Activated naive CD4-positive, alpha-beta T cell treated with anti-CD3 and anti-CD28 coated beads, Interleukin-2, amount 10 ng/mL, durations not matched to agents 7 days and 5 days (primary cell): ENCODE data around the gene POLR2L.

Source experiments
- CTCF ChIA-PET: fragments of 350-600 bp; sonication (Branson Sonifier 250); formaldehyde crosslinking; loops from one replicate; lab custom pipeline; 2021; ENCODE audit warnings: antibody characterized with exemption; lab: Charles Lee
- DNase-seq: peaks from one replicate; pipeline ENCODE4 v3.0.0-alpha.2; 2020
- H3K27ac Mint-ChIP-seq: one replicate; pipeline ENCODE4 v1.8.0; 2021; ENCODE audit warnings: mild to moderate bottlenecking, moderate library complexity, mixed read lengths
- H3K27me3 Mint-ChIP-seq: one replicate; pipeline ENCODE4 v1.8.0; 2021; ENCODE audit warnings: mild to moderate bottlenecking, mixed read lengths
- H3K36me3 Mint-ChIP-seq: one replicate; pipeline ENCODE4 v1.8.0; 2021; ENCODE audit warnings: mixed read lengths
- H3K4me1 Mint-ChIP-seq: one replicate; pipeline ENCODE4 v1.8.0; 2021; ENCODE audit warnings: mixed read lengths
- H3K4me3 Mint-ChIP-seq: one replicate; pipeline ENCODE4 v1.8.0; 2021; ENCODE audit warnings: mild to moderate bottlenecking, moderate library complexity, mixed read lengths
- H3K9me3 Mint-ChIP-seq: one replicate; pipeline ENCODE4 v1.8.0; 2021; ENCODE audit warnings: mixed read lengths

Gene POLR2L

DNA sequence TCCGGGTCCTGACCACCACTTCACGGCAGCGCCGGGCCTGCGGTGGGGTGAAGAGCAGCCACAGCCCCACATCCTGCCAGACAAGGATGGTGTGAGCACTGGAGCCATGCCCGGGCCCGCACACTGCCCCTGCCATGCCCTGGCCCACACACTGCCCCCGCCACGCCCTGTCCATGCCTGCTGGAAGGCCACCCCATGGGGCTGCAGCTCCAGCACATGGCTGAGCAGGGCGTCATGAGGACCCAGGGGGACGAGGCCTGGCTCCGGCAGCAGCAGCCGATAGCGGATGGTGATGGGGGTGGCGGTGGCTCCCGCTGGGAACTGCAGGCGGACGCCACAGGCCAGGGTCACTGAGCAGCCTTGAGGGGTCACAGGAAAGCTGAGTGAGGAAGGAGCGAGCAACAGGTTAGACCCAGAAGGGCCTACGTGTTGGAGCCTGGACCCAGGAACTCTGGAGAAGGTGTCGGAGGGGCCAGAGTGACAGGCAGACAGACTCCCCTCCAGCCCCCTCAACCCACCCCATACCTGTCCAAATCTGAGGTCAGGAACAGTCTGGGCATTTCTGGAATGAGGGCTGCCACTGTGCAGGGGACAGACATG is 40.2 kb downstream of the POLR2L start:
- Mint-ChIP-seq H3K27ac (no peak overlapping the region), H3K27me3 (no peaks in the 10 kb centered on the region), H3K9me3 (no peaks in the 10 kb centered on the region), H3K4me3 (peak overlapping the region; percentile 12), H3K36me3 (peaks cover 6% of the 10 kb centered on the region), H3K4me1 (peaks cover 29% of the 10 kb centered on the region)
- DNase-seq: no peak
- CTCF ChIA-PET: no interaction called here

- no peaks in the 10 kb centered on the region for H3K9me3 Mint-ChIP-seq
- peaks cover 6% of the 10 kb centered on the region for H3K36me3 Mint-ChIP-seq
- H3K27ac Mint-ChIP-seq: no peak overlapping the region
- peaks cover 29% of the 10 kb centered on the region for H3K4me1 Mint-ChIP-seq
- no peak for DNase-seq
- H3K4me3 Mint-ChIP-seq: peak overlapping the region; percentile 28
- no peaks in the 10 kb centered on the region for H3K27me3 Mint-ChIP-seq
- CTCF ChIA-PET: no interaction called here
Observed at GRCh38 chr11:801097-801780, 41.1 kb downstream of the POLR2L start.

DNA sequence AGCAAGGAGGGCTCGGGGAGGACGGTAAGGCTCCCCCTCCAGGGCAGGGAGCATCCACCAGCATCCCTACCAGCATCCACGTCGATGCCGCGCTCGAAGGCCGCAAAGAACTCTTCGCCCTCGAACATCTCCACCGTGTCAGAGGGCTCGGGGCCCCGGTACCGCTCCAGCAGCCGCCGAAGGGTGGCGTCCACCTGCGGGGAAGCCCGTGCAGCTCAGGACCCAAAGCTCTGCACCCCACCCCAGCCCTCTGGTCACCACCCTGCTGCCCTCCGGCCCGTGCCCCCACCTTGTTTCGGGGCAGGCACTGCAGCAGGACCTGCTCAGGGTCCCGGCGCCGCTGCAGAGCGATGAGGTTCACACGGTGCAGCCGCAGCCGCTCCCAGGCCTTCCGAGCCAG is 41.9 kb downstream of the POLR2L start:
- Mint-ChIP-seq H3K4me3 (no peak overlapping the region), H3K27me3 (no peaks in the 10 kb centered on the region), H3K36me3 (peaks cover 6% of the 10 kb centered on the region), H3K9me3 (no peaks in the 10 kb centered on the region), H3K27ac (no peak overlapping the region), H3K4me1 (peaks cover 29% of the 10 kb centered on the region)
- no peak for DNase-seq
- CTCF ChIA-PET: no interaction called here

DNA sequence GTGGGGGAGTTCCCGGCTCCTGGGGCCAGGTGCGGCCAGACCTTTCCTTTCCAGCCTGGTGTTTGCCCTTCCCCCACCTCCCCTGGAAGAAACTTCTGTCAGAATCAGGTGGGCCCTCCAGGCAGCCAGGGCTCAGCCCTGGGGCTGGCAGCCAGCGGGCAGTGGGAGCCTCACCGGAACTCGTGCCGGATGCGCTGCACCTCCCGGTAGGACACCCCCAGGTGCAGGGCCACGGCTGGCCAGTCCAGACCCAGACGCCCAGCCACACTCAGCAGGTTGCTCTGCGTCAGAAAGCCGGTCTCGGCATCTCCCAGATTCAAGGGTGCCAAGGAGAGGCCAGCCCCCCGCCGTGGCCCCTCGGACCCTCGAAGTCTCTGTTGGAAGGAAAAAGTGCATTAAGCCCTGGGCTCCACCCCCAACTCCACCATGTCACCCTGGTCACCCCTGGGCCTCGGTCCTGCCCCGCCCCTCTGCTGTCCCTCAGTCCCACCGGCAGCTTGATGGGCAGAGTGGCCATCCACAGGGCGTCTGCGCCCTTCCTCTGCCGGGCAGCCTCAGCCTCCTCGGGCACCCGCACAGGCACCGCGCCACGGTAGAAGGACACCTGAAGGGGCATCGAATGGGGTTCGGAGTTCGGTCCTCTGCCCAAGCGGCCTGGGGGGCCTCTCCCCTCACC is 42.5 kb downstream of the POLR2L start:
- CTCF ChIA-PET: no interaction called here
- peaks cover 29% of the 10 kb centered on the region for H3K4me1 Mint-ChIP-seq
- H3K27ac Mint-ChIP-seq: no peak overlapping the region
- DNase-seq: no peak
- no peaks in the 10 kb centered on the region for H3K27me3 Mint-ChIP-seq
- H3K36me3 Mint-ChIP-seq: peaks cover 6% of the 10 kb centered on the region
- no peaks in the 10 kb centered on the region for H3K9me3 Mint-ChIP-seq
- H3K4me3 Mint-ChIP-seq: peak overlapping the region; percentile 23

DNA sequence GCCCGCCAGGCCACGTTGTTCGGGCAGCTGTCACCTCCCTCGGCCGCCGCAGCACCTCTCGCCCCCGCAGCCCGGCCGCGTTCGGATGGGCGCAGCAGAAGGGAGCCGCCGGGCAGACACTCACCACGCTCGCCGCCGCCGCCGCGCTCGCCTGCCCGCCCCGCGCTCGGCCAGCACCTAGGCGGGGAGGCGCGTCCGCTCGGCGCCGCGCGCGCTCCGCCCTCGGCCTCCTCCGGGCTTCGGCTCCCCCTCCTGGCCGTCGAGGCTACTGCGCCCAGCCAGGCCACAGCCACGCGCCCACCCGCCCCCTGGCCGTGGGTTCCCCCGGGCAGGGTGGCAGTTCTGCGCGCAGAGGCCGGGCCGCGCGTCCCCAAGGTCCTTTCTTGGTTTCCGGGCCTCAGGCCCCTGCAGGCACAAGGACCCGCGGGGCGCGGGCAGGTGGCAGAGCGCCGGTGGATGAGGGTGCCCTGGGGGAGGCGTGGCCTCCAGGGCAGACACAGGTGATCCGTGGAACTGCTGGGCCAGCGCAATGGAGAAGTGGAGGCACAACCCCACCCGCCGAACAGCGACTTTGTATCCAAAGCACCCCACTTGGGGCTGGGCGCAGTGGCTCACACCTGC is 44.1 kb downstream of the POLR2L start, which contains the start of gene SLC25A22:
SLC25A22 (minus strand) TSS at position 189 of the 621 bp plus-strand sequence. CDS start 3,275 bp downstream, outside the sequence.
- DNase-seq: peak; percentile 88
- Mint-ChIP-seq H3K27me3 (no peaks in the 10 kb centered on the region), H3K4me1 (peaks cover 22% of the 10 kb centered on the region), H3K9me3 (no peaks in the 10 kb centered on the region), H3K27ac (peak within 1 kb of the TSS; percentile 90), H3K4me3 (peak within 1 kb of the TSS; percentile 88), H3K36me3 (peaks cover 12% of the 10 kb centered on the region)
- CTCF ChIA-PET: no interaction called here

DNA sequence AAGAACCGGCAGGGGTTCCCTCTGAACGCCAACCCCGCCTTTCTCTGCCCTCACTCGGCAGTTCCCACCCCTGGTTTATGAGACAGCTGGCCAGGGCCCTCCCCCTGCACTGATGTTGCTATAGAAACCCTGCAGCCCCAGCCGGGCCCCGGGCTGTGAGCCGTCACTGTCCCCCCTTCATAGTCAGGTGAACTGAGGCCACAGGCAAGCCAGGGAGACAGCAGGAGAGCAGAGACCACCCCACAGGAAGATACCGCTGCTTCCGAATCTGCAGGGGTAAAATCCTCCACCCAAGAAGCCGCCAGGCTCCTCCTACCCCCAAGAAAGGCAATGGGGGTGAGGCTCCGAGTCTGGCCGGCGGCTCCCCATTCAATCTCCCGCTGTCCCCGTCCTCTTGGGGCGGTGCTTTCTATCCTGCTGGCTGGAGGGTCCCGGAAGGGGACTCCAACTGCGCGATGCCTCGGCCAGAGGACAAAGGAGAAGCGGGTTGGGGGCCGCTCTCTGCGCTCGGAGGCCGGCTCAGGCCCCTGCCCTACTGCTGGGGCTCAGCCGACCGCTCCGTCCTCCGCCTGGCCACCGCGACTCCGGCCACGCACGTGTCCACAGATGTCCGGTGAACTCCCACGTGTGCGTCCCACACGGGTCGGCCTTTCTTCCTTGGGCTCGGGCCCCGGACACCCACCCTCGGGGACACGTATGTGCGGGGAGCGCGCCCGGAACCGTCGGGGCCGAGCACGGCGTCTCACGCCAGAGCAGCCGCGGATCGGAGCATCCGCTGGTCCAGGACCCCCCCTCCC is 44.8 kb downstream of the POLR2L start:
- CTCF ChIA-PET: no interaction called here
- DNase-seq: peak; percentile 83
- Mint-ChIP-seq H3K27me3 (no peaks in the 10 kb centered on the region), H3K4me1 (peaks cover 19% of the 10 kb centered on the region), H3K9me3 (no peaks in the 10 kb centered on the region), H3K4me3 (peak overlapping the region; percentile 88), H3K36me3 (peaks cover 12% of the 10 kb centered on the region), H3K27ac (peak overlapping the region; percentile 90)

- CTCF ChIA-PET: no interaction called here
- no peak for DNase-seq
- H3K9me3 Mint-ChIP-seq: no peaks in the 10 kb centered on the region
- peak overlapping the region; percentile 88 for H3K4me3 Mint-ChIP-seq
- no peaks in the 10 kb centered on the region for H3K27me3 Mint-ChIP-seq
- peak overlapping the region; percentile 90 for H3K27ac Mint-ChIP-seq
- H3K36me3 Mint-ChIP-seq: peaks cover 12% of the 10 kb centered on the region
- H3K4me1 Mint-ChIP-seq: peaks cover 19% of the 10 kb centered on the region
Observed at GRCh38 chr11:796565-797295, 45.6 kb downstream of the POLR2L start.

DNA sequence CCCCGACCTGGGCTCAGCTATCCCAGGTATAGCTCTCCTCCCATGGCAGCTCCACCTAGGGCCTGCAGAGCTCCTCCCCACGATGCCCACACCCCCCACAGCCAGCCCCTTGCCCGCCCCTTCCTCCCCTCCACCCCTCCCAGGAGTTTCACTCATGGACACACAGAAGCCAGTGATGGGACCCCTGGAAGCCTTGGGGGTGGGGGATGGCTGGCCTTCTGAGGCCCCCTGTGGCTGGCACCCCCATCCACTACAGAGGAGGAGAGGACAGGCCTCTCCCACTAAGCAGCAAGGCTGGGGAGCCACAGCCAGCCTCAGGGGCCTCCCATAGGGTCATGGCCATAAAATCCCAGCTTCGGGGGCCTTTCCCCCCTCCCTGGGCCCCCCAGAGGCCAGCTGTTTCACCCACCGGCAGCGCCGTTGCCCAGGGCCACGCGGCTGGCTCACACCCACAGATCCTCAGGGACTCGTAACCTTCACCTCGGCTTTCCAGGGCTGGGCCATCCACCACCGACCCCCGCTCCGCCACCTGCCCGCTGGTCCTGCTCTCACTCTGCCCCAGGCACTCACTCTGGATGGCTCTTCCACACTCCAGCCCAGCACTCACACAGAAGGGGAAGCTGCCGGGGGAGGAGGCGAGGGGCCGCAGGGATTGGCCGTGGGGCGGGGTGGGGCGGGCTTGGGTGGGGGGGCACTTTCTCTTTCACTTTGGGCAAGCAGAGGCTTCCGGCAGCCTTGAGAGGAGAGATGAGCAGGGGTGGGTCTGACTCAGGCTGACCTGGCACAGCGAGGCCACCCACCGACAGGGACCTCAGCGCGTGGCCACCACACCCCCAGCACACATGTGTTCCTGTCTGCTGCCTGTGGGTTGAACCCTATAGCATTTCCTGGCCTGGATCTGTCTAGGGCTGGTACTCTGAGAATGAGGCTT is 46.4 kb downstream of the POLR2L start:
- H3K27ac Mint-ChIP-seq: peak overlapping the region; percentile 90
- peak; percentile 89 for DNase-seq
- H3K36me3 Mint-ChIP-seq: peaks cover 14% of the 10 kb centered on the region
- peaks cover 16% of the 10 kb centered on the region for H3K4me1 Mint-ChIP-seq
- no peaks in the 10 kb centered on the region for H3K9me3 Mint-ChIP-seq
- H3K27me3 Mint-ChIP-seq: no peaks in the 10 kb centered on the region
- peak overlapping the region; percentile 88 for H3K4me3 Mint-ChIP-seq
- CTCF ChIA-PET: no interaction called here

- Mint-ChIP-seq H3K27ac (peak overlapping the region; percentile 49), H3K27me3 (no peaks in the 10 kb centered on the region), H3K36me3 (peaks cover 12% of the 10 kb centered on the region), H3K4me1 (peaks cover 16% of the 10 kb centered on the region), H3K4me3 (peak overlapping the region; percentile 88), H3K9me3 (no peaks in the 10 kb centered on the region)
- CTCF ChIA-PET: no interaction called here
- no peak for DNase-seq
Observed at GRCh38 chr11:794766-795633, 47.3 kb downstream of the POLR2L start.

GRCh38 chr11:794013-794765 is 48.1 kb downstream of the POLR2L start:
- CTCF ChIA-PET: interaction anchor here (1.2 kb wide), 1 partner anchor 16 kb away, joined by 3 read pairs; no protein-coding TSS in a partner anchor
- H3K4me1 Mint-ChIP-seq: peaks cover 16% of the 10 kb centered on the region
- peaks cover 10% of the 10 kb centered on the region for H3K36me3 Mint-ChIP-seq
- H3K27ac Mint-ChIP-seq: peak overlapping the region; percentile 24
- H3K4me3 Mint-ChIP-seq: peak overlapping the region; percentile 54
- H3K9me3 Mint-ChIP-seq: no peaks in the 10 kb centered on the region
- no peak for DNase-seq
- H3K27me3 Mint-ChIP-seq: peaks cover 6% of the 10 kb centered on the region

DNA sequence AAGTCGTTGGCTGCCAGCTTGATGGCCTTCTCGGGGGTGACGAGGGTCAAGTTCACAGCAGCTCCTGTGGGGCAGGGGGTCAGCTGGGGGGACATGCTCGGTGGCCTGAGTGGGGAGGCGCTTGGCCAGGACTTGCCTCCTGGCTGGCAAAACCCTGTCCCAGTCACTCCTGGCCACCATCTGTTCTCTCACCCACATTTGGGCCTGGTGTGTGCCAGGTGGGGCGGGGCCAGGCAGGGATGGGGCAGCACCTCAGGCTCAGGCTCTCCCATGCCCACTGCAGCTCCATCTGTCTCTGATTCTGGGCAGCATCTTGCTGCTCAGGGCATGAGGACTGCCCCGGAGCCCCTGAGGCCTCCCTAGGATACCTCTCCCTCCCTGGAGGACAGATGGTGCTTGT is 48.8 kb downstream of the POLR2L start:
- Mint-ChIP-seq H3K36me3 (peaks cover 10% of the 10 kb centered on the region), H3K27ac (no peak overlapping the region), H3K9me3 (no peaks in the 10 kb centered on the region), H3K27me3 (peaks cover 7% of the 10 kb centered on the region), H3K4me3 (peak overlapping the region; percentile 41), H3K4me1 (peaks cover 20% of the 10 kb centered on the region)
- no peak for DNase-seq
- CTCF ChIA-PET: interaction anchor here (1.2 kb wide), 1 partner anchor 15 kb away, joined by 3 read pairs; no protein-coding TSS in a partner anchor
